Caco-2 (cell line): ENCODE results near the gene LAMB4. TPM values are rescaled to one million over a fixed set of nuclear protein-coding genes. Genes with fewer than 3 reads are reported as not detected.

Source experiments
- BruUV-seq: library from RNA; stranded (reverse); fragments of 400-500 nt; replicated peaks from 2 replicates; lab custom pipeline; 2021; lab: Mats Ljungman, UMichigan
- CTCF ChIA-PET: fragments of 300-600 bp; sonication (Branson Sonifier 250); formaldehyde crosslinking; loops from one replicate; lab custom pipeline; 2022; ENCODE audit warnings: antibody characterized with exemption; lab: Charles Lee
- POLR2A ChIA-PET: fragments of 300-600 bp; sonication (Branson Sonifier 250); formaldehyde crosslinking; loops from one replicate; lab custom pipeline; 2022; ENCODE audit warnings: antibody characterized with exemption; lab: Charles Lee
- DNase-seq, 2 experiments: peaks; one replicate each; pipeline versions ENCODE4 v3.0.0 to v3.0.0-alpha.2; 2020 to 2022
- H3K27me3 ChIP-seq: replicated peaks from 2 replicates; pipeline ENCODE4 v1.6.0; 2011; ENCODE audit warnings: low read length; ENCODE audit not compliant: control insufficient read depth, insufficient read depth
- H3K36me3 ChIP-seq: 2 replicates; pipeline ENCODE4 v1.5.1; 2011; ENCODE audit warnings: low read length; ENCODE audit not compliant: control insufficient read depth, insufficient read depth
- H3K4me1 ChIP-seq: fragments of 250-450 bp; sonication (Bioruptor Pico); 2 replicates; pipeline ENCODE4 v1.5.1; 2020; ENCODE audit warnings: mild to moderate bottlenecking
- H3K4me3 ChIP-seq: 2 replicates; pipeline ENCODE4 v1.5.1; 2011; ENCODE audit warnings: low read depth, mild to moderate bottlenecking, control low read depth, low read length
- H3K9me3 ChIP-seq: fragments of 250-450 bp; sonication (Bioruptor Pico); 2 replicates; pipeline ENCODE4 v1.5.1; 2020; ENCODE audit warnings: mild to moderate bottlenecking, moderate library complexity
- H3K27ac Mint-ChIP-seq: one replicate; pipeline ENCODE4 v1.8.0; 2022; ENCODE audit warnings: mixed read lengths; ENCODE audit not compliant: unreplicated experiment
- H3K27me3 Mint-ChIP-seq: one replicate; pipeline ENCODE4 v1.8.0; 2022; ENCODE audit warnings: mixed read lengths; ENCODE audit not compliant: insufficient read depth, unreplicated experiment
- H3K36me3 Mint-ChIP-seq: one replicate; pipeline ENCODE4 v1.8.0; 2022; ENCODE audit warnings: mild to moderate bottlenecking, mixed read lengths; ENCODE audit not compliant: insufficient read depth, unreplicated experiment
- H3K4me1 Mint-ChIP-seq: one replicate; pipeline ENCODE4 v1.8.0; 2022; ENCODE audit warnings: low read depth, mixed read lengths; ENCODE audit not compliant: unreplicated experiment
- H3K4me3 Mint-ChIP-seq: one replicate; pipeline ENCODE4 v1.8.0; 2022; ENCODE audit warnings: mild to moderate bottlenecking, moderate library complexity, mixed read lengths; ENCODE audit not compliant: unreplicated experiment
- H3K9me3 Mint-ChIP-seq: one replicate; pipeline ENCODE4 v1.8.0; 2022; ENCODE audit warnings: mixed read lengths; ENCODE audit not compliant: unreplicated experiment
- CTCF ChIP-seq, 2 experiments: fragments of 200-600 bp in 1 of 2; IDR thresholded peaks; 1 replicate in 1 of 2; 2 replicates in 1 of 2; pipeline versions ENCODE4 v1.5.1 to v1.8.0; 2011 to 2022; ENCODE audit warnings: antibody characterized with exemption in 1 of 2, control low read depth in 1 of 2, inconsistent platforms in 1 of 2, low read depth in 1 of 2, low read length in 1 of 2, mild to moderate bottlenecking in 1 of 2, moderate library complexity in 1 of 2; ENCODE audit not compliant: insufficient read depth in 1 of 2, severe bottlenecking in 1 of 2, unreplicated experiment in 1 of 2
- intact Hi-C: fragments of 100-400 bp; cut with micrococcal nuclease; formaldehyde crosslinking; loops from one replicate; pipeline ENCODE4 v1.10.0; 2022; ENCODE audit not compliant: unreplicated experiment
- total RNA-seq: library from RNA; stranded (reverse); gene quantifications from 2 replicates; pipeline ENCODE4 v1.2.3, GENCODE V29; 2022

The LAMB4 gene
- total RNA-seq, 1 experiment from 2014 or later: 0.52 TPM

- Mint-ChIP-seq H3K36me3 (peaks cover 19% of the 10 kb centered on the region), H3K27me3 (no peaks in the 10 kb centered on the region), H3K27ac (peak overlapping the region; percentile 8), H3K4me3 (peak overlapping the region; percentile 0), H3K9me3 (no peaks in the 10 kb centered on the region), H3K4me1 (peaks cover 50% of the 10 kb centered on the region)
- TF ChIP-seq CTCF (IDR thresholded peaks at IDR 0.05; ENCODE audit: insufficient read depth in 1 of 2, low read depth in 1 of 2, low read length in 1 of 2, severe bottlenecking in 1 of 2, unreplicated experiment in 1 of 2): no peak
- Histone ChIP-seq H3K27me3 (no peaks in the 10 kb centered on the region), H3K9me3 (no peaks in the 10 kb centered on the region), H3K4me3 (no peak overlapping the region), H3K36me3 (no peaks in the 10 kb centered on the region), H3K4me1 (peaks cover 67% of the 10 kb centered on the region)
- DNase-seq: no peak
- POLR2A ChIA-PET: no interaction called here
- CTCF ChIA-PET: no interaction called here
- no TSS peak for BruUV-seq
- intact Hi-C loops: loop anchor here (10.0 kb wide), 1 partner anchor 348 kb away; no protein-coding TSS in a partner anchor
Observed at GRCh38 chr7:108007261-108007660, 122.9 kb downstream of the LAMB4 start.

- peak; percentile 78 to 85 for DNase-seq
- peaks cover 38% of the 10 kb centered on the region for H3K4me1 Mint-ChIP-seq
- peaks cover 46% of the 10 kb centered on the region for H3K36me3 Mint-ChIP-seq
- no TSS peak for BruUV-seq
- H3K27me3 Mint-ChIP-seq: no peaks in the 10 kb centered on the region
- Histone ChIP-seq H3K9me3 (no peaks in the 10 kb centered on the region), H3K36me3 (peaks cover 2% of the 10 kb centered on the region; the same call in 1 of the 2 replicates), H3K4me1 (peaks cover 62% of the 10 kb centered on the region), H3K27me3 (no peaks in the 10 kb centered on the region), H3K4me3 (peak overlapping the region; percentile 94)
- no peak for TF ChIP-seq CTCF (IDR thresholded peaks at IDR 0.05; ENCODE audit: insufficient read depth in 1 of 2, low read depth in 1 of 2, low read length in 1 of 2, severe bottlenecking in 1 of 2, unreplicated experiment in 1 of 2)
- POLR2A ChIA-PET: interaction anchor here (0.8 to 1.9 kb wide), 4 partner anchors 8 to 84 kb away, joined by 5 to 13 read pairs (median 8); no protein-coding TSS in a partner anchor
- CTCF ChIA-PET: interaction anchor here (1.4 to 1.7 kb wide), 3 partner anchors 10 to 30 kb away, joined by 4 to 10 read pairs (median 6); no protein-coding TSS in a partner anchor
- H3K27ac Mint-ChIP-seq: peak overlapping the region; percentile 83
- intact Hi-C loops: loop anchor here (1.0 to 10.0 kb wide), 5 partner anchors 8 to 350 kb away; no protein-coding TSS in a partner anchor
- H3K4me3 Mint-ChIP-seq: peak overlapping the region; percentile 79
- H3K9me3 Mint-ChIP-seq: no peaks in the 10 kb centered on the region
Observed at GRCh38 chr7:108004220-108005142, 125.7 kb downstream of the LAMB4 start.

GRCh38 chr7:108003599-108003935, 126.6 kb downstream of the LAMB4 start:
- Mint-ChIP-seq H3K36me3 (peaks cover 55% of the 10 kb centered on the region), H3K27ac (peak overlapping the region; percentile 83), H3K9me3 (no peaks in the 10 kb centered on the region), H3K4me1 (peaks cover 38% of the 10 kb centered on the region), H3K27me3 (no peaks in the 10 kb centered on the region), H3K4me3 (peak overlapping the region; percentile 79)
- TF ChIP-seq CTCF (IDR thresholded peaks at IDR 0.05; ENCODE audit: insufficient read depth in 1 of 2, low read depth in 1 of 2, low read length in 1 of 2, severe bottlenecking in 1 of 2, unreplicated experiment in 1 of 2): no peak
- Histone ChIP-seq H3K4me3 (peak overlapping the region; percentile 94), H3K4me1 (peaks cover 70% of the 10 kb centered on the region), H3K27me3 (no peaks in the 10 kb centered on the region), H3K9me3 (no peaks in the 10 kb centered on the region), H3K36me3 (peaks cover 2% of the 10 kb centered on the region; the same call in 1 of the 2 replicates)
- intact Hi-C loops: loop anchor here (1.0 to 10.0 kb wide), 6 partner anchors 8 to 351 kb away; no protein-coding TSS in a partner anchor
- DNase-seq: no peak
- POLR2A ChIA-PET: interaction anchor here (0.7 to 1.9 kb wide), 10 partner anchors 8 to 564 kb away, joined by 3 to 13 read pairs (median 6); no protein-coding TSS in a partner anchor
- BruUV-seq: no TSS peak
- CTCF ChIA-PET: interaction anchor here (1.0 to 2.7 kb wide), 5 partner anchors 11 to 143 kb away, joined by 3 to 11 read pairs (median 4); no protein-coding TSS in a partner anchor
